Activated T-helper 1 cell treated with anti-CD3 and anti-CD28 coated beads, Interleukin-2, amount 50 U/mL, for 16 hours (primary cell): ENCODE data around the gene CUL9.

Experiments used
- DNase-seq, 2 donors: peaks; one replicate each; pipeline ENCODE4 v3.0.0-alpha.2; 2020; ENCODE audit warnings: low read depth in 1 of 2, low spot score in 1 of 2

The CUL9 gene

GRCh38 chr6:43193929-43194328 lies 11.9 kb downstream of the CUL9 start:
- DNase-seq: no peak

- no peak for DNase-seq
Observed at GRCh38 chr6:43196337-43196736, 14.3 kb downstream of the CUL9 start.

- DNase-seq: no peak
Observed at GRCh38 chr6:43199912-43200311, 17.9 kb downstream of the CUL9 start.

GRCh38 chr6:43200541-43200940 lies 18.5 kb downstream of the CUL9 start:
- DNase-seq: no peak

GRCh38 chr6:43202451-43202850 lies 20.5 kb downstream of the CUL9 start:
- DNase-seq: no peak

- DNase-seq: no peak
Observed at GRCh38 chr6:43203029-43203717, 21.2 kb downstream of the CUL9 start.

GRCh38 chr6:43203718-43204095 lies 21.7 kb downstream of the CUL9 start:
- no peak for DNase-seq

GRCh38 chr6:43204271-43205105 lies 22.5 kb downstream of the CUL9 start:
- no peak for DNase-seq

GRCh38 chr6:43205849-43206248 lies 23.9 kb downstream of the CUL9 start:
- no peak for DNase-seq

- DNase-seq: no peak
Observed at GRCh38 chr6:43207286-43207685, 25.3 kb downstream of the CUL9 start.

GRCh38 chr6:43211955-43212354 lies 30.0 kb downstream of the CUL9 start:
- DNase-seq: no peak

- DNase-seq: no peak
Observed at GRCh38 chr6:43213431-43213830, 31.4 kb downstream of the CUL9 start.

- DNase-seq: no peak
Observed at GRCh38 chr6:43215066-43215465, 33.1 kb downstream of the CUL9 start.

GRCh38 chr6:43216200-43216599 lies 34.2 kb downstream of the CUL9 start:
- no peak for DNase-seq

GRCh38 chr6:43217351-43217750 lies 35.4 kb downstream of the CUL9 start:
- DNase-seq: no peak

- DNase-seq: no peak
Observed at GRCh38 chr6:43219119-43219518, 37.1 kb downstream of the CUL9 start.

GRCh38 chr6:43219814-43220213 lies 37.8 kb downstream of the CUL9 start:
- DNase-seq: no peak

GRCh38 chr6:43220439-43220951 lies 38.5 kb downstream of the CUL9 start:
- DNase-seq: no peak

GRCh38 chr6:43221046-43221972 lies 39.3 kb downstream of the CUL9 start:
- DNase-seq: no peak

- DNase-seq: no peak
Observed at GRCh38 chr6:43222418-43223059, 40.5 kb downstream of the CUL9 start.

- no peak for DNase-seq
Observed at GRCh38 chr6:43223175-43223574, 41.2 kb downstream of the CUL9 start.
